ENCODE measurements around the gene MXI1.
A peak's percentile ranks its signal among the peaks of the same experiment; 100 is the strongest.

Gene MXI1

DNA sequence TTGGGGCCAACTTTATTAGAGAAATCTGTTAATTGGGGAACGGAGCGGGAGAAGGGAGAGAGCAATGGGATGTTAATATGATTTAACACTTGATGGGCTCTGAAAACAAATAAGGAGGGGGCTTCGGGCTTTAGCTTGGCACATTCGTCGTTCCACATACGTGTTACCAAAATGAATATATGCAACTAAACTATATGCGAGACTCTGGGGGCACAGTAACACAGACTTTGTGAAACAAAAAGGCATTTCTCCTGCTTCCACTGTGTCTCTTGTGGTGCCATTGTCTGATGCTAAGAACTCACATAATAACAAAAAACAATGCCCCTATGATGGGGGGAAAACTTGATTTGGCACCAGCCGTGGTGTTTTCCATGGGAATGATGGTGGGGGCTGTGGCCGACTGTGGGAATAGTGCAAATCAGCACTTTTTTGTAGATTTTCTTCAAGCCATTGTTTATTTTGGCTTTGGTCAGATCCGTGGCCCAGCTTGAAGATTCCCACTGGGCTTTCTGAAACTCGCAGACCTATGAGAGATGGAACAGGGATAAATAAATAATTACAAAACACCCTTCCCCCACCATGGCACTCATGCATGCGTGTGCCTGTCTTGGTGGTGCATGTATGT, 2.2 kb upstream of the MXI1 start:
- Histone ChIP-seq H3K27me3 (ENCODE audit: control insufficient read depth in 5 of 5, insufficient read depth in 4 of 5, low read length in 5 of 5) (no peaks in the 10 kb centered on the region), H3K4me3 (ENCODE audit: low read depth in 1 of 5, low read length in 5 of 5) (no peak overlapping the region), H3K36me3 (ENCODE audit: control insufficient read depth in 5 of 5, insufficient read depth in 5 of 5, low read length in 5 of 5) (no peaks in the 10 kb centered on the region), H3K27ac (ENCODE audit: low read depth, low read length) (no peak overlapping the region), H3K4me1 (ENCODE audit: control insufficient read depth in 5 of 5, insufficient read depth in 5 of 5, low read length in 5 of 5) (peaks cover 0 to 28% (median 22%) of the 10 kb centered on the region in 5 donors), H3K9me3 (ENCODE audit: control insufficient read depth in 5 of 5, low read length in 5 of 5) (no peaks in the 10 kb centered on the region), H3K9ac (ENCODE audit: low read length in 5 of 5) (no peak overlapping the region)

DNA sequence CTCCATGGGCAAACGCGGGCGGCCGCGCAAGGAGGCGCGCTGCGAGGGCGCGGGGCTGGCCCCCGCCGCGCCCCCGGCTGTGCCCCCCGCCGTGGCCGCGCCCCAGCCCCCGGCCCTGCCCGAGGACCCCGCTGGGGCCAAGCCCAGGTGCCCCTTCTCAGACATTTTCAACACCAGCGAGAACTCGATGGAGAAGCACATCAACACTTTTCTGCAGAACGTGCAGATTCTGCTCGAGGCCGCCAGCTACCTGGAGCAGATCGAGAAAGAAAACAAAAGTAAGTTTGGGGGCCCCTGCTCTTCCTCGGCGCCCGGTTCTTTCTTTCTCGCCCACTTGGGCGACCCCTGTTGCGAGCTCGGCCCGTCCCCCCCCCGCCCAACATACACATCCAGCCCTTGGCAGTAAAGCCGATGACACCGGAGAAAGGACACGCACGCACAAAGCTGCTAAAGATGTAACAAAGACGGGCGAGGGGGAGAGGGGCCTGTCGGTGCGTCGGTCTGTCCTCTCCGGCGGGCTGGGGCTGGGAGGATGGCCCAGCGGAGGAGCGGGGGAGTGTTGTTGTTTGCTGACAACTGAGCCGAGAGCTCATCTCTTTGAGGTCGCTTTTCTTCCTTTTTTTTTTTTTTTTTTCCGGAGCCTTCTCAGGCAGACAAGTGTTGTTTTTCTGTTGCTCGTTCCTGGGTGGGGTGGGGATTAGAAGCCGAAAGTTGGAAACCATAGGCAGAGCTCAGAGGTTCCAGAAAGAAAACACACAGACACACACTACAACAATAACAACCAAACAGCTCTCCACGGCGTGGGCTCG, 604 bp downstream of the MXI1 start:
- Histone ChIP-seq H3K36me3 (ENCODE audit: control insufficient read depth in 5 of 5, insufficient read depth in 5 of 5, low read length in 5 of 5) (no peaks in the 10 kb centered on the region), H3K4me3 (ENCODE audit: low read depth in 1 of 5, low read length in 5 of 5) (peak overlapping the region; percentile 72 to 90 (median 79)), H3K9me3 (ENCODE audit: control insufficient read depth in 5 of 5, low read length in 5 of 5) (no peaks in the 10 kb centered on the region), H3K27me3 (ENCODE audit: control insufficient read depth in 5 of 5, insufficient read depth in 4 of 5, low read length in 5 of 5) (no peaks in the 10 kb centered on the region), H3K9ac (ENCODE audit: low read length in 5 of 5) (peak overlapping the region in 4 of 5 donors; percentile 55 to 68 (median 61)), H3K27ac (ENCODE audit: low read depth, low read length) (peak overlapping the region; percentile 46), H3K4me1 (ENCODE audit: control insufficient read depth in 5 of 5, insufficient read depth in 5 of 5, low read length in 5 of 5) (peaks cover 0 to 50% (median 31%) of the 10 kb centered on the region in 5 donors)

DNA sequence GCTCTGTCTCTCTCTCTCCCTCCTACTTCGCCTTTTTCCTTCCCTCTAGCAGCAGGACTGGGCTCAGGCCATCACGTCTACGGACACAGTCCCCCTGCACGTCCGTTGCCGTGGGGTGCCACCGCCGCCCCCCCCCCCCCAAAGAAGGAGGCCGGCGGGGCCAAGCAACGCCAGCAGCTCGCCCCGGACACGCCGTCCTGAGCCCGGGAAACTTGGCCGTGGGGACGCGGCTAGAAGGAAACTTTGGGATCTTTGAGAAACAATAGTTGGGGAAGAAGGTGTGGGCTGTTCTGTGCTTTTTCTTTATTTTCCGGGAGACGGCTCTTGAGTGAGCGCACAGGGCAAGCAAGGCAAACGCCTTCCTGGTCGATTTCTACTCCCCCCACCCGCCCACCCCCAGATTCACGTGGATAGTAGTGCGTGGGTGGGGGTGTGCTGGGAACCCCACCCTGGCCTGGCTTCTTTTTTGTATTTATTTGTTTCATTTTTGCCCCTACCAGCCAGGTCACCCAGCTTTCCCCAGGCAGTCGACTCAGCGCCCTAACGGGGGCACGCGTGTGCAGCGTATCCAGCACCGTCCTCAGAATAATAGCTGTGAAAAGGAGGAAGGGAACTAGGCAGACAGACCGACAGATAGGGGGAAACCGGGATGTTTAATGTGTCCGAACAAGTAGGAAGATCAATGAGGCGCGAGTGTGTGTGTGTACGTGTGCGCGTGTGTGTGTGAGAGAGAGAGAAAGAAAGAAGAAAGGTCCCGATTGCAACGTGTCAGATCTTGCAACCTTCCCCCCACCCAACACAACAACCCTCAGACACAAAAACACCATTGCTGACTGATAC, 1.4 kb downstream of the MXI1 start:
- H3K4me1 ChIP-seq (ENCODE audit: control insufficient read depth in 5 of 5, insufficient read depth in 5 of 5, low read length in 5 of 5), result peaks cover 0 to 50% (median 31%) of the 10 kb centered on the region in 5 donors
- no peaks in the 10 kb centered on the region for H3K36me3 ChIP-seq (ENCODE audit: control insufficient read depth in 5 of 5, insufficient read depth in 5 of 5, low read length in 5 of 5)
- H3K4me3 ChIP-seq (ENCODE audit: low read depth in 1 of 5, low read length in 5 of 5), result peak overlapping the region; percentile 77 to 90 (median 79)
- no peaks in the 10 kb centered on the region for H3K9me3 ChIP-seq (ENCODE audit: control insufficient read depth in 5 of 5, low read length in 5 of 5)
- no peaks in the 10 kb centered on the region for H3K27me3 ChIP-seq (ENCODE audit: control insufficient read depth in 5 of 5, insufficient read depth in 4 of 5, low read length in 5 of 5)
- H3K9ac ChIP-seq (ENCODE audit: low read length in 5 of 5), result peak overlapping the region in 4 of 5 donors; percentile 55 to 74 (median 64)
- H3K27ac ChIP-seq (ENCODE audit: low read depth, low read length), result peak overlapping the region; percentile 46

DNA sequence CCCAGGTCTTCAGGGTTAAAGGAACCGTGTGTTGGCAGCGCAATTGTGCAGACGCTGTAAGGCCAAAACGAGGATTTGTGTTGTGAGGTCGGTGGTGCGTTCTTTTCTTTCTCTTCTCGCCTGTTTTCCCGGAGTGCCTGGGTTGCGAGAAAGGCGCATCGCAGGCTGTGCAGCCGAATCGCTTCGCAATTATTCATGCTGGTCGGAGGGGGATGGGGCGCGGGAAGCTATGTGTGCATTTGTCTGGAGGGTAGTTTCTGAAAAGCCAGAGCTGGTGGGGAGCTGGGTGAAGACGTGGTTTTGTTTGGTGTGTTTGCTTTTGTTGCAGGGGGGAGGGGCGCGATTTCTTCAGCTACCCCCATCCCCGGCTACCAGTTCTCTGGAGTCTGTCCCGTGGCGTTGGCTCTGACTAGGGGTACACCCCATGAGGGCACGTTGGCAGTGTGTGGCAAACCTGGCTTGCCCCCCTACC, 2.1 kb downstream of the MXI1 start:
- Histone ChIP-seq H3K36me3 (ENCODE audit: control insufficient read depth in 5 of 5, insufficient read depth in 5 of 5, low read length in 5 of 5) (no peaks in the 10 kb centered on the region), H3K4me1 (ENCODE audit: control insufficient read depth in 5 of 5, insufficient read depth in 5 of 5, low read length in 5 of 5) (peaks cover 0 to 50% (median 31%) of the 10 kb centered on the region in 5 donors), H3K9me3 (ENCODE audit: control insufficient read depth in 5 of 5, low read length in 5 of 5) (no peaks in the 10 kb centered on the region), H3K9ac (ENCODE audit: low read length in 5 of 5) (peak overlapping the region in 3 of 5 donors; percentile 14 to 74 (median 42)), H3K27ac (ENCODE audit: low read depth, low read length) (peak overlapping the region; percentile 10), H3K27me3 (ENCODE audit: control insufficient read depth in 5 of 5, insufficient read depth in 4 of 5, low read length in 5 of 5) (no peaks in the 10 kb centered on the region), H3K4me3 (ENCODE audit: low read depth in 1 of 5, low read length in 5 of 5) (peak overlapping the region; percentile 77 to 90 (median 79))

DNA sequence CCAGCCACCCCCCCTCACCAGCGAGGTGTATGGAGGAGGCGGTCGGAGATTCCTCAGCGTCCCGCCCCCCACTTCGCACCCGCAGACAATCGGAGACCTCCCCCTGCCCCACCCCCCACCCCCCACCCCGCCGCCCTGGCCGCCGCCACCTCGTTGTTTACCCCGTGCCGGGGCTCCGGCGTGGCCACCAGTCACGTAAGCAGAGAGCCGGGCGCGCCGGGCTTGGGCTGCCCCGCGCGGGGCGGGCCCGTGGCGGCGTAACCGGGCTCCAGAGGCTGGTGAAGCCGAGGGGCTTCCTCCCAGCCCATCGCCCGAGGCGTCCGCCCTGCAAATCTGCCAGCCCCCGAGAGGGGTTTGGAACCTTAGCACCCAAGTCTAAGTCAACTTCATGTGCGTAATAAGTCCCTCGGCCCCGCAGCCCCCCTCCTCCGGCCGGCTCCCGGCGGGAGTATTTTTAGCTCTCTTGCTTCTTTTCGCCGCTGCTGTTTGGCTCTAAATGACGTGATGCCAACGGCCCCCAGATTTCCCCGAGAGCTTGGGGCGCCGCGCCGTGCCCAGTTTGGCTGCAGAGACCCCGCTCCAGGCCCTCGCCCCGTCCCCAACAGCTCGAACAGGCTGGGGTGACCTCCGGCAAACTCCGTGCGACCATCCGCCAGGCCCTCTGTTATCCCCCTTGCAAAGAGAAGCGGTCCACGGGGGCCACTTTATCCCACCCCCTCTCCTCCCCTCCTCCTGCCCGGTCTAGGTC, 2.7 kb downstream of the MXI1 start:
- peak overlapping the region; percentile 54 for H3K27ac ChIP-seq (ENCODE audit: low read depth, low read length)

DNA sequence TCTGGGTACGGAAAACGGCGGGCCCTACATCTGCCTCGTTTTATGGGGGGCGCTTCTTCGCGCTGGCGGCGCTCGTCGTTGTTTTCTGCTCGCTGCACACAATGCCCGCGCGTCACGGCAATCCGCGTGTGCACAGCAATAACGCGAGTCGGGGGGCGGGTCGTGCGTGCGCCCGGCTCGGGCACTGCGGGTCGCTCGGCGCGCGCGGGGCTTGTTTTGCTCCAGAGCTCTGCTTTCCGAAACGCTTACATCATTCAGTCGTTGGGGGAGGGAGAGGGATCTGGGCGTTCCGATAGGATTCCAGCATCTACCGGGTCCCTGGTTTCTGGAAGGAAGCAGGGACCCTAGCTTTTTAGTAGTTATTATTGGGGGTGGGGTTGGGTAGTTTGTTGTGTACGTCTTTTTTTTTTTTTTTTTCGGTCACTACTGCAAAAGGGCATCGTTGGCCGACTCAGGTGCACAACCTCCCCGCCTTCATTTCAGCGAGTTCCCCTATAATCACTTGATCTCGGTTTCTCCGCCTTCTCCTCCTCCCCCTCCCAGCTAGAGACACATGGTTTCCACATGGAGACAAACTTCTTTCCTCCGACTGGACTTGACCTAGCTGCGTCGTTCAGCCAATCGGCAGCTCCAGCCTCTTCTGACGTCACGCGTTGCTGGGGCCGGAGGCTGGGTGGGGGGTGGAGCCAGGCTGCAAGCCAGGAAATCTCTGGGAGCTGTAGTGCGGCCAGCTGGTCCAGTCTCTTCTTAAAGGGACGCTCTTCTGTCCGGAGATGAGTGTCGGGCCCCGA, 3.5 kb downstream of the MXI1 start:
- peak overlapping the region in 4 of 5 donors; percentile 39 to 76 (median 64) for H3K9ac ChIP-seq (ENCODE audit: low read length in 5 of 5)
- H3K27ac ChIP-seq (ENCODE audit: low read depth, low read length), result peak overlapping the region; percentile 54
- no peaks in the 10 kb centered on the region for H3K27me3 ChIP-seq (ENCODE audit: control insufficient read depth in 5 of 5, insufficient read depth in 4 of 5, low read length in 5 of 5)
- H3K9me3 ChIP-seq (ENCODE audit: control insufficient read depth in 5 of 5, low read length in 5 of 5), result no peaks in the 10 kb centered on the region
- peaks cover 0 to 50% (median 31%) of the 10 kb centered on the region in 5 donors for H3K4me1 ChIP-seq (ENCODE audit: control insufficient read depth in 5 of 5, insufficient read depth in 5 of 5, low read length in 5 of 5)
- no peaks in the 10 kb centered on the region for H3K36me3 ChIP-seq (ENCODE audit: control insufficient read depth in 5 of 5, insufficient read depth in 5 of 5, low read length in 5 of 5)
- peak overlapping the region; percentile 67 to 84 (median 78) for H3K4me3 ChIP-seq (ENCODE audit: low read depth in 1 of 5, low read length in 5 of 5)

More for the DNA sequence above, 2.7 kb downstream of the MXI1 start:
- Histone ChIP-seq H3K4me3 (ENCODE audit: low read depth in 1 of 5, low read length in 5 of 5) (peak overlapping the region; percentile 78 to 90 (median 84)), H3K9me3 (ENCODE audit: control insufficient read depth in 5 of 5, low read length in 5 of 5) (no peaks in the 10 kb centered on the region), H3K27me3 (ENCODE audit: control insufficient read depth in 5 of 5, insufficient read depth in 4 of 5, low read length in 5 of 5) (no peaks in the 10 kb centered on the region), H3K36me3 (ENCODE audit: control insufficient read depth in 5 of 5, insufficient read depth in 5 of 5, low read length in 5 of 5) (no peaks in the 10 kb centered on the region), H3K9ac (ENCODE audit: low read length in 5 of 5) (peak overlapping the region in 4 of 5 donors; percentile 33 to 76 (median 64)), H3K4me1 (ENCODE audit: control insufficient read depth in 5 of 5, insufficient read depth in 5 of 5, low read length in 5 of 5) (peaks cover 0 to 50% (median 31%) of the 10 kb centered on the region in 5 donors)

DNA sequence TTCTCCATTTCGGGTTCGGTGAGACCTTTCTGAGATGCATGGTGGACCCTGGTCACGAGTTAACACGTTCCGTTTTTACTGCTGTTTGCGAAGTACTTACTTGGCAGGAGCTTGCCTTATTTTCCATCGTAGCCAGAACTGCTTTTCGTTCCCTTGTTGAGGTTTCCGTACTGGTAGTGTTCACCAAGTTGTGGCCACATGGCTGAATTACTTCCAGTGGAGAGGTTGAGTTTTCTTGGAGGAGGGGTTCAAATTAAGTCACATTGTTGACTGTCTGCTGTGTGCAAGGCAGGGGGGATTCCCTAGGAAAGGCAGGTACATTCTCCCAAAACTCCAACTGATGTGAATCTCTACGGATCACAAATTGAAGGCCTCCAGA, 4.0 kb downstream of the MXI1 start:
- Histone ChIP-seq H3K9ac (ENCODE audit: low read length in 5 of 5) (peak overlapping the region in 2 of 5 donors; percentile 7 to 39), H3K36me3 (ENCODE audit: control insufficient read depth in 5 of 5, insufficient read depth in 5 of 5, low read length in 5 of 5) (no peaks in the 10 kb centered on the region), H3K9me3 (ENCODE audit: control insufficient read depth in 5 of 5, low read length in 5 of 5) (no peaks in the 10 kb centered on the region), H3K27me3 (ENCODE audit: control insufficient read depth in 5 of 5, insufficient read depth in 4 of 5, low read length in 5 of 5) (no peaks in the 10 kb centered on the region), H3K4me1 (ENCODE audit: control insufficient read depth in 5 of 5, insufficient read depth in 5 of 5, low read length in 5 of 5) (peaks cover 0 to 50% (median 31%) of the 10 kb centered on the region in 5 donors), H3K4me3 (ENCODE audit: low read depth in 1 of 5, low read length in 5 of 5) (peak overlapping the region; percentile 67 to 84 (median 78)), H3K27ac (ENCODE audit: low read depth, low read length) (peak overlapping the region; percentile 26)

DNA sequence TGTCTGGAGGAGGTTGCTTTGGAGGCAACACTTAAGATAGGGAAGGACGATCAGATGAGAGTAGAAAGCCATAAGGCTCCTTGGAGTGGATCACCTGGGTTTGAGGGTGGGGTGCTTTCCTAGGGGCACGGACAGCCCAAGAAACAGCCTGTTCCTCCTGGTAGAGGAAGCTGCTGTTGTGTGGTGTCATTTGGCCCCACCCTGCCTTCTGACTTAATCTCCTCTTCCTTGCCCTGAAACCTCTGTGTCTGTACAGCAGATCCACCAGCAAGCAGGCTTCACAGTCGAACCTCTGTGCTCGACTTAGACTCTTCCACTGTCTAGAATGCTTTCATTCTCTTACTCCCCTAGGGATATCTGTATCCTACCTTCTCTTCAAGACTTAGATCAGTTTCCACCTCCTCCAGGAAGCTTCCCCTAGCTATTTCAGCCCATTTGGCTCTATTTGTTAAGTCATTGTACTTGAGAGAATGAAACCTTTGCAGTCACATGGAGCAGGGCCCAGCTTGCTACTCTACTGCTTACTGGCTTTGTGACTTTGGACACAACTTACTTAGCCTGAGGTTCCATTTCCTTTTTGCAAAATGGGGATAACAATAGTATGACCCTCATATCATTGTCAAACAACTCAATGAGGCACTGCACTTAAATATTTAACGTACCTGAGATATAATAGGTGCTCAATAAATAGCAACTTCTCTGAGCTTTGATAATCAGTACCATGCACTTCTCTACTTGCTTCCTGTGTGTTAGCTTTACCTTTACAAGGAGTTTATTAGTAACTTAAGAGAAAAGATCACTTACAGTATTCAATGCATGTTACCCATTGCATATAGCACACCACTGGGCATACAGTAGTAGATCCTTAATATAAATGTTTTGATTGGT, 5.0 kb downstream of the MXI1 start:
- H3K27me3 ChIP-seq (ENCODE audit: control insufficient read depth in 5 of 5, insufficient read depth in 4 of 5, low read length in 5 of 5), result no peaks in the 10 kb centered on the region
- no peaks in the 10 kb centered on the region for H3K9me3 ChIP-seq (ENCODE audit: control insufficient read depth in 5 of 5, low read length in 5 of 5)
- peaks cover 0 to 44% (median 27%) of the 10 kb centered on the region in 5 donors for H3K4me1 ChIP-seq (ENCODE audit: control insufficient read depth in 5 of 5, insufficient read depth in 5 of 5, low read length in 5 of 5)
- H3K9ac ChIP-seq (ENCODE audit: low read length in 5 of 5), result no peak overlapping the region
- H3K4me3 ChIP-seq (ENCODE audit: low read depth in 1 of 5, low read length in 5 of 5), result peak overlapping the region in 1 of 5 donors; percentile 19
- H3K36me3 ChIP-seq (ENCODE audit: control insufficient read depth in 5 of 5, insufficient read depth in 5 of 5, low read length in 5 of 5), result no peaks in the 10 kb centered on the region
- H3K27ac ChIP-seq (ENCODE audit: low read depth, low read length), result no peak overlapping the region
